Brain pericyte (primary cell): ENCODE measurements around the gene UTS2.

Source experiments
- DNase-seq: peaks from one replicate; pipeline ENCODE4 v3.0.0-alpha.2; 2012; ENCODE audit warnings: low read depth, low spot score

UTS2 gene

DNA sequence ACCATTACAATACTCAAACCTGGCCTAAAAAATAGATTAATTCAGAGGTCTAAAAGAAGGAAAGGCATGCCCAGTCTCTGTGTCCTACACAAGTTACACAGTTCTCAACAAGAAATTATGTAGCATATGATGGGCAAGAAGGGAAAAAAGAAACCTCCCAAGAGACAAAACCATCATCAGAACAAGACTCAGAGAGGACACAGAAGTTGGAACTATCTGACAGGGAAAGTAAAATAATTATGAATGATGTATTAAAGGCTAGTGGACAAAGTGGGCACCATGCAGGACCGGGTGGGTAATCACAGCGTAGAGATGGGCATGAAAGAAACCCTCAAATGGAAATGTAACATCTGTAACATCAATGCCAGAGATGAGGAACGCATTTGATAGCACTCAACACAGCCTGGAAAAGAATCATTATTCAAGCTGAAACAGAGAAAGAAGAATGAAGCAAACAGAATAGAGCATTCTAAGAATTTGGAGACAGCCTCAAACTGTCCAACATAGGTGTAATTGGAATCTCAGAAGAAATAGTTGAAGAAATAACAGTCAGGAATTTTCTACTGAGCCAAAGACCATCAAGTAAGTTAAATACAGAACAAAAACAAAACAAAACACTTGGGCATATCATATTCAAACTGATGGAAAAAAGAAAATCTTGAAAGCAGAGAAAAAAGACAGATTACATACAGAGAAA, 39.0 kb downstream of the UTS2 start:
- DNase-seq = no peak

DNA sequence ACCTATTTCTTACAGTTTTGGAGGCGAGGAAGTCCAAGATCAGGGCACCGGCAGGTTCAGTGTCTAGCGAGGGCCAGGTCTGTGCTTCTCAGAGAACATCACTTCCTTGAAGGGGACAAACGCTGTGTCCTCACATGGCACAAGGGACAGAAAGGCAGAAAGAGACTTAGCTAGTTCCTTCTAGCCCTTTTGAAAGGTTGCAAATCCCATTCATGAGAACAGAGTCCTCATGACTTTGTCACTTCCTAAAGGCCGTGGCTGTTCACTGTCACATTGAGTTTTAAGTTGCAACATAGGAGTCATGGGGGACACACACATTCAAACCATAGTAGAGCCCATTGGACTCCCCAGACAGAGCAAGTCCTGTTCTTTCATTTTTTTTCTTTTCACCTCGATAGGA, 41.4 kb downstream of the UTS2 start:
- no peak for DNase-seq

GRCh38 chr1:7810395-7810794, 42.5 kb downstream of the UTS2 start:
- DNase-seq = peak; percentile 22

DNA sequence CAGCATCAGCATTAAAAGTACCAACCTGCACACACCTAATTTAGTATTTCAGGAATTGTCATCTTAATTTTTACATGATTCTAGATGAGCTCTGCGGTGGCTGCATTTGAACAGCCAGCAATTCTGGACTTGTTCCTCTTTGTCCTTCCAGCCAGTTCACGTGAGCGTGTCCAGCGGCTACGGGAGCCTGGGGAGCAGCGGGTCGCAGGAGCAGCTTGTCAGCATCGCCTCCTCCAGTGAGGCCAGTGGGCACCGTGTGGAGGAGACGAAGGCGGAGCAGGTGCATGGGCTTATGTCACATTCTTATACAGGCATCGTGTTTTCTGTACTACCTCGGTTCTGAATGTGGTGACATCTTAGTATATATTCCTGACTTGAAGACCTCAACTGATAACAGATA, 43.1 kb downstream of the UTS2 start:
- no peak for DNase-seq

DNA sequence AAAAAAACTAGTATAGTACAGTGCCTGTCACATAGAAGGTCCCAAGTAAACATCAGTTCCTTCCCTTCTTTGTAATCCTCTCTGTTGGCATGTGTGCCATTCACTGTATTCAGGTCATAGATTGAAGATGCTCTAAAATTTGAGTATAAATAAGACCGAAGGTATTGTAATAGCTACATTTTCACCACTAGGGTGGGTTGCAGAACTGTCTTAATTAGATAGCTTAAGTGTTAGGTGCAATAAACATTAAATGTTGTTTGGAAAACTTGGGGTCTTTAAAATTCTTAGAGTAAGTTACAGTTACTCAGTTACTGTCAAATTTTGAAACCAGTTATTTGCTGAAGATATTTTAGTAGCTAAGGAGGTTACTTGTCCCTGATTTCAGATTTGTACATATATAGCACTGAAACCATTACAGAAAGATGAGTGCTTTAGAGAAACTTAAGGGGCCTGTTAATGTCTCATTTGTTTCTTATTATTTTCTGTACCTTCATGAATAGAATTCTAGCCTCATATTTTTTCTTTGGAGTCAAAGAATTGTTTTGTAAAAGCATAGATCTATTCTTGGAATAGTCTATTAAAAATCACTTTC, 44.5 kb downstream of the UTS2 start:
- no peak for DNase-seq

DNA sequence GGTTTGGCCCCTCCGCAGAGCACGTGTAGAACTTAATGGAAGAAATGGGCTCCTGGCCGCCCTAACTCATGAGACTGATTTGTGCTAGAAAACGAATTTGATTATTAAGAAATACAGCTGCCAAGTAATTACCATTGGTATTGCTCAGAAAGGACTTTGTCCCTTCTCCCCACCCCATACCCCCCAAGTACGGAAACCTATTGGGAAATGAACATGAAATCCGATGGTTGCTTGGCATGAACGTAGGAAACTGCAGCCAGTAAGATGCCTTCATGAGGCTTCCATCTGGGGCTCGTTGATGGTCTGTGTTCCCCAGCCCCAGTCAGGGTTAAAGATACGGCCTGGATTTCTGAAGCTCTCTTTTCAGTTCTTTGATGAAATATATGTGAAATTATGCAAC, 47.4 kb downstream of the UTS2 start:
- DNase-seq = no peak
